ENCODE data around the gene EGFR. TPM values are rescaled to one million over a fixed set of nuclear protein-coding genes. Genes with fewer than 3 reads are reported as not detected.

The EGFR gene
- total RNA-seq, 2 experiments from 2014 or later: not detected

DNA sequence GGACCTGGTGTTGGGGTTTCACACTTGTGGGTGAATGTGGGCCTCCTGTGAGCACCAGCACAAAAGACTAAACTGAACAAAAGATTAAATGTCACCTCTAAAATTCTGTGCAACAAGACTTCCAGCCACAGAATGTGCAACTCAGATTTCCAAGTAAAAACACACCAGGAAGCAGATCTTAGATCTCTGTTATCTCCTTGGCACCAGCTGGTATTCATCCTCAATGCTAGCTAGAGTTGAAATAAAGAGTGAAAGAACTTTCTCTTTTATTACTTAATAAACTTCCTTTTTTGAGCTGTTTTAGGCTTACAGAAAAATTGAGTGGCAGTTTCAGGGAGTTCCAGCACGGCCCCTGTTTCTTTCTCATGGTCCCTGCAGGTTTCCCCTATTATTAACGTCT is 40.2 kb downstream of the EGFR start:
- Mint-ChIP-seq H3K27ac (no peak overlapping the region), H3K27me3 (peaks cover 8% of the 10 kb centered on the region), H3K4me1 (no peaks in the 10 kb centered on the region), H3K36me3 (no peaks in the 10 kb centered on the region), H3K9me3 (no peaks in the 10 kb centered on the region), H3K4me3 (no peak overlapping the region)
- no peak for DNase-seq

DNA sequence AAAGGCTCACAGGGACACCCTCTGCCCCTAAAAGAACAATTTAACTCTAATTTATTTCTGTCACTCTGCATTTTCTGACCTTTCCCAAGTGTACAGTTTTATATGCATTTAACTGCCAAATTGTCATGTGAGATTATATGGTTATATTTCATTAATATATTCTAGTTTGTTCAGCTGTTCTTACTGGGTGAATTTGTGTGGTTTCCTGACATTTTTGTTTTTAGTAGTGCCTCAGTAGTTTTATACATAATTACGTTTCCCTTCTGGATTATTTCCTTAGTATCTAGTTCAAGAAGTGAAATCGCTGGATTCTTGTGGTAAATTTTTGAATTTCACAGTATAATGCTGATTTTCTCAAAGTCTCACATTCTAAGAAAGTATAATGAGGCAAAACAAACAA is 41.3 kb downstream of the EGFR start:
- Mint-ChIP-seq H3K27ac (no peak overlapping the region), H3K4me3 (no peak overlapping the region), H3K27me3 (peaks cover under 1% of the 10 kb centered on the region), H3K9me3 (no peaks in the 10 kb centered on the region), H3K36me3 (no peaks in the 10 kb centered on the region), H3K4me1 (no peaks in the 10 kb centered on the region)
- no peak for DNase-seq

DNA sequence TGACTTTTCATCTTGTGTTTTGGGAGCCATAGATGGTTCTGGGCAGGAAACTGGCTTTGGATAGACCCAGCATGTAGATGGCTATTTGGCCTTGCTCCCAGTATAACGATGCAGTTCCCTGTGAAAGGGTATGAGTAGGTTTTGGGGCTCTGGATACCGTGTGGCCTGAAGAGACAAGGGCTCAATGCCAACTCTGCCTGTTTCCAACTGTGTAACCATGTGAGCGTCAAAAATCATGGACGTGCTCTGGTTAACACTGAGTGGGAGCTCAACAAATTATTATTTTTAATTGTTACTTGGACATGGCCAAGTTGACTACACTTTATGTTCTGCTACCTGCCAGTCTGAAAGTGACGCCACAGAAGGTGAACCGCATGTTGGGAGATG is 41.8 kb downstream of the EGFR start:
- H3K4me3 Mint-ChIP-seq: no peak overlapping the region
- H3K27ac Mint-ChIP-seq: no peak overlapping the region
- no peaks in the 10 kb centered on the region for H3K27me3 Mint-ChIP-seq
- no peaks in the 10 kb centered on the region for H3K4me1 Mint-ChIP-seq
- no peaks in the 10 kb centered on the region for H3K9me3 Mint-ChIP-seq
- H3K36me3 Mint-ChIP-seq: no peaks in the 10 kb centered on the region
- no peak for DNase-seq

DNA sequence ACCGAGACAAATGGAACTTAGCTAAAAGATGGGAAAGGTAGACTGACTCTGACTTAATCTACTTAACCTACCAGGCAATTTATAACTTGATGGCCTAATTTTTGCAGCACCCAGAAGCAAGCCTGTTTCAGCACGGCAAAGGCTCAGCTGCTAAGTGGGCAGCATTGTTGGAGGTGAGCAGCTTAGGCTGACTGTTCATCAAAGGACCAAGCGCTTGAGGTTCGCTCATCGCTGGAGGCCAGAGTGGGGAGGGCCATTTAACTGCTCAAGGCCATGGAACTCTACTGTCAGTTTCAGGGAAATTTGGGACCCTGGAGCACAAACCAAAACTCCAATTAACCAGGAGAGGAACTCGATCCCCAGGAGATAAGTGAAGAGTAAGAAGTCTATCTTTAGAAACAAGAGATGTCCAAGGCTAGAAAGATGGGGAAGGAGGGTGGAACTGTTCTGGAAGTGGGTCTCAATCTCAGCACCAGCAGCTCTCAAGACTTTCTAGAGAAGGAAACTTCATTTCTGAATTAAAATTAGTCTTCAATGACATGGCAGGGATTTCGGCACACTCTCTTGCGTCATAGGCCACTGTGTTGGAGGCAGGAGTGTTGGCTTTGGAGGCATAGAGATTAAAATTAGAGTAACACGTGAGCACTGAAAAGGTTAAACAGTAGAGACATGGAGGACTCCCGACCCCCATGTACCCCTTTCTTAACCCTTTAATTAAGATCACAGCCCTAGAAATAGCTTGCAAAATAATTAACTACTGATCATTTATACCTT is 43.1 kb downstream of the EGFR start:
- no peaks in the 10 kb centered on the region for H3K9me3 Mint-ChIP-seq
- no peak overlapping the region for H3K4me3 Mint-ChIP-seq
- no peak overlapping the region for H3K27ac Mint-ChIP-seq
- H3K4me1 Mint-ChIP-seq: no peaks in the 10 kb centered on the region
- no peaks in the 10 kb centered on the region for H3K27me3 Mint-ChIP-seq
- no peaks in the 10 kb centered on the region for H3K36me3 Mint-ChIP-seq
- DNase-seq: no peak

DNA sequence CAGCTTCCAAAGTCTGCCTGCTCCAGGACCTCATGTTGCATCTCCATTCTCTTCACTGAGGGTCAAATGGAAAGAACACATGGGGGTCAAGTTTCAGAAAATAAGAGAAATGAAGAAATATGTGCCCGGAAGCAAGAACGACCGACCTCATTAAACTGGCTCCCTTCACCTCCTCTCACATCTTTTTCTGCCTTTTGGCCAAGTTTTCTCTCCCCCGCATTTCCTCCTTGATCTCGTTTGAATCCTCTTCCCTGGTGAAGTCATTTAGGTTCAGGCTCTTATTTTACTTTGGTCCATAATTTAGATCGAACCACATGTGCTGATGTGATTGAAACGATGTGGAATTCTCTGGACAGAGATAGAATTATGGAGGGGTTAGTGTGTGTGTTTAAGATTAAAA is 44.2 kb downstream of the EGFR start:
- Mint-ChIP-seq H3K9me3 (no peaks in the 10 kb centered on the region), H3K4me1 (no peaks in the 10 kb centered on the region), H3K36me3 (no peaks in the 10 kb centered on the region), H3K4me3 (no peak overlapping the region), H3K27ac (no peak overlapping the region), H3K27me3 (no peaks in the 10 kb centered on the region)
- DNase-seq: no peak

DNA sequence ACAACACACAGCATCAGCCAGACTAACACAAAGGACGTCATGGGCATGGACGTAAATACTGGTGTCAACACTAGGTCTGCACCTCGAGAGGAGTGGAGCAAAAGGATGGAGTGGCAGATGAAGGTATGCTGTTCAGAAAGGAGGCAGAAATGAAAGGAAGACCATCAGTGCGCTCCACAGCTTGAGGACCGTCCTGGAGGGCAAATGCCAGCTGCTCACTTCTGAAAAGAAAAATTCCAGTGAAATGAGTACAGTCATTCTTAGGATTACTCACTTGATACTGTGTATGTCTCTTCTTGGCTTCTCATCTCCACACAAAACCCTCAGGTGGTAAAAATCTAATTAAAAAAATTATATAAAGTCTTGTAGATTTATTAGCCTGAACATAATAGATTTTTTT is 44.8 kb downstream of the EGFR start:
- no peak for DNase-seq
- H3K4me3 Mint-ChIP-seq: no peak overlapping the region
- H3K27ac Mint-ChIP-seq: no peak overlapping the region
- H3K4me1 Mint-ChIP-seq: no peaks in the 10 kb centered on the region
- H3K27me3 Mint-ChIP-seq: peaks cover 5% of the 10 kb centered on the region
- no peaks in the 10 kb centered on the region for H3K9me3 Mint-ChIP-seq
- H3K36me3 Mint-ChIP-seq: no peaks in the 10 kb centered on the region

DNA sequence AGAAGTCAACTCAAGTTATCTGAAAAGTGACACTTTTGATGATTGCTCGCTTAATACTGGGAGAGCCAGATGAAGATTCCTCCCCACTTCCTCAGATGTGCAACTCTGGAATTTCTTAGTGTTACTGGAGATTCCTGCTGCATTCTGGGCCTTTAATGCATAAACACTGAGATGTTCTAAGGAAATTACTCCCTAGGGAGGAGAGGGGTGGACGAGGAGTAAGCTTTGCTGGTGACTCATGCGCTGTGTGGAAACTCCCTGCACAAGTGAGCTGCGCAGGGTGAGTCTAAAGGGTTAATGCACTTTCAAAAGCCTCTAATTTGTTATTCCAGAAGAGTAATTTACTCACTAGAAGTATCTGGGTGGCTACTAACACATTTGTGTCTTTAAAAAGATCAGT is 46.3 kb downstream of the EGFR start:
- Mint-ChIP-seq H3K4me3 (no peak overlapping the region), H3K27ac (no peak overlapping the region), H3K36me3 (no peaks in the 10 kb centered on the region), H3K4me1 (no peaks in the 10 kb centered on the region), H3K9me3 (no peaks in the 10 kb centered on the region), H3K27me3 (peaks cover 11% of the 10 kb centered on the region)
- DNase-seq: no peak

DNA sequence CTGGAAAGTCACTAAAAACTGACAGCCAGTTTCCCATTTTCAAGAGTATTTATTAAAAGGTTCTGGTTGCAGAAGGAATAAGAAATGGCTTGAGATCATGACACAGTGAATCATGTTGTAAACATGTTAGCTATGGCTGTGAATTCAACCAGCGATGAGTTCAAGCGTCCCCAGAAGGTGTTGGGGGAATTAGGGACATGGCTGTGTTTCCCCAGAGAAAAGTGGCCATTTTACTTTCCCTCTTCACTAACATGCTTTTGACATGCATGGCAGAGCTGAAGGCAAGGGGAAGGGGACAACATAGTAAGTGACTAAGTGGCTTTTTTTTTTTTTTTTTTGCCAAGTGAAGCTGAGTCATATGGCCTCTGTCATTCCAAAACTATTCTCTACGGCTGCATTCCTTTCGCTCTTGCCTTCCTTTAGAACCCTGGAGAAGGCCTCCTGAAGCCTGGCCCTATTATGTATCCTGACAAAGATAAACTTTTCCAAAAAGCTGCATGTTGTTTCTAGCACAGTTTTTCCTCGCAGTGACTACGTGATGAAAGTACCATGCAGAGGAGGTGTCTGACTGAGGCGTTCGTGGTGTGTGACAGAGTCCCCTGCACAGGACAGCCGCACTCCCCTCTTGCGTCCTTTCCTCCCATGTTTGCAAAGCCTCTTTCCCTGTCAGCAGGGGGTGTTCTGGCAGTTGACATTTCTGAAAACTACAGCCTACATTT is 46.9 kb downstream of the EGFR start:
- Mint-ChIP-seq H3K27me3 (peaks cover 11% of the 10 kb centered on the region), H3K36me3 (no peaks in the 10 kb centered on the region), H3K27ac (no peak overlapping the region), H3K4me1 (no peaks in the 10 kb centered on the region), H3K9me3 (no peaks in the 10 kb centered on the region), H3K4me3 (no peak overlapping the region)
- DNase-seq: no peak

DNA sequence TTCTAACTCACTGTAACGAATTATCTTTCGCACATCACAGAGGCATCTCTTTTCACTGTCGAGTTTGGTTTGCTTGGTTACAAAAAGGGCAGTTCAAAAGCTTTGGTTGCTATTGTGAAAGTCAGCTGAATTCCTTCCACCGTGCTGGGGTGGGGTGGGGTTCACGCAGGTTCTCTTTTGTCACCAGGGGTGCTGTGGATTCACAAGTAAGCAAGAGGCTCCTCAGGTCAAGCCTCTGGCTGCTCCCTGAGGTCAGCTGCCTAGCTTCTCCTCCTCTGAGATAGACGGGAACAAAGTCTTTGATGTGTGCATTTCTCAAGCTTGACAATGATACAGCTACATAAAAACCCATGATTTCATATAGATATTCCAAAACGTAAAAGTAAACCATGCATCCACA is 47.7 kb downstream of the EGFR start:
- H3K27me3 Mint-ChIP-seq: peaks cover 18% of the 10 kb centered on the region
- no peak for DNase-seq
- H3K36me3 Mint-ChIP-seq: no peaks in the 10 kb centered on the region
- H3K4me1 Mint-ChIP-seq: no peaks in the 10 kb centered on the region
- H3K9me3 Mint-ChIP-seq: no peaks in the 10 kb centered on the region
- H3K27ac Mint-ChIP-seq: no peak overlapping the region
- no peak overlapping the region for H3K4me3 Mint-ChIP-seq

DNA sequence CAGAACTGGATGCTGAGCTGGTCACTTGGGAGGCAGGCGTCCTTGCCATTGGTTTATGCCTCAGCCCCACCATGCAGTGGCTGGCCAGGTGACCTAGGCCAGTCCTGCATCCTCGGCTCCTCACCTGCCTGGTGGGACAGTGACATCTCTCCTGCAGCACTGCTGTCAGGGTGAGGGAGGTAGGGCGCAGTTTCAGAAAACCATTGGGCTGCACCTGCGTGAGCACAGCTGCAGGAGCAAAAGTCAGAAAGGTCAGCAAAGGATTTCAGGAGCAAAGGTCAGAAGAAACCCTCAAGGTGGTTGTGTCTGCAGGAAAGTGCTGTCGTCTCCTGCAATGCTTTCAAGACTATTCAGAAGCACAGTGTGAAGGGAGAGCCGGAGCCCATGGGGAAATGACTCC is 48.1 kb downstream of the EGFR start:
- Mint-ChIP-seq H3K27ac (no peak overlapping the region), H3K9me3 (no peaks in the 10 kb centered on the region), H3K27me3 (peaks cover 22% of the 10 kb centered on the region), H3K36me3 (no peaks in the 10 kb centered on the region), H3K4me1 (no peaks in the 10 kb centered on the region), H3K4me3 (no peak overlapping the region)
- no peak for DNase-seq

DNA sequence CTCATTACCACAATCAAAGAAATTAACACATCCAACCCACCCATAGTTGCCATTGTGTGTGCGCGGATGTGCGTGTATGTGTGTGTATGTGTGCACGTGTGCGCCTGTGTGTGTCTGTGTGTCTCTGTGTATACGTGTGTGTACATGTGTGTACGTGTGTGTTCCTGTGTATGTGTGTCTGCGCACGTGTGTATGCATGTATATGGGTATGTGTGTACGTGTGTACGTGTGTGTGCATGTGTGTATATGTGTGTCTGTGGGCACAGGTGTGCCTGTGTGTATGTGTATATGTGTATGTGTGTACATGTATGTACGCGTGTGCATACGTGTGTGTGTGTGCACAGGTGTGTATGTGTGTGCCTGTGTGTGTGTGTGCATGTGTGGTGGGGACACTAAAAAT is 48.9 kb downstream of the EGFR start:
- no peaks in the 10 kb centered on the region for H3K9me3 Mint-ChIP-seq
- H3K27me3 Mint-ChIP-seq: peaks cover 22% of the 10 kb centered on the region

DNA sequence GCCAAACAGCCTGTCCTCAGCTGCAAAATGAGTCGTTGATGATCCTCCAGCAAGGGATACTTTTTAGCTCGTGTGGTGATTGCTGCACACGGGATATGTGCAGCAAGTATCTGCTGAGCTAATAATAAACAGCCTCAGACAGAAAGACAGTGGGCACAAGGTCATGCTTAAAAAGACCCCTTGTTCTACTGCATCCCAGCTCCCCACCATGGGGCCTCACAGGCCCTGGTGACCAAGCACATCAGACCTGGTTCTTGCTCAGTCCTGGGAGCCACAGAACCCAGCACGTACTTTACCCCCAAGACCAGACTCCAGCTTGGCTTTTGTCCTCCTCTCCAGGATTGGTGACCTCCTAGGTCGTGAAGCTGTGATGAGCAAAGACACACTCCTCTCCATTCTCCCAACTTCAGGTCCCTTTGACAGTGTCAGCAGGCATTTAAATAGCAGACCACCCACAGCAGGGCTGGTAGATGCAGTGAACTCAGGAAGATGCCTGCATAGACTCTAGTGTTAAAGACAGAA is 50.5 kb downstream of the EGFR start:
- DNase-seq: no peak
- no peak overlapping the region for H3K4me3 Mint-ChIP-seq
- H3K9me3 Mint-ChIP-seq: peaks cover 4% of the 10 kb centered on the region
- no peak overlapping the region for H3K27ac Mint-ChIP-seq
- peaks cover 31% of the 10 kb centered on the region for H3K27me3 Mint-ChIP-seq
- no peaks in the 10 kb centered on the region for H3K36me3 Mint-ChIP-seq
- peaks cover 11% of the 10 kb centered on the region for H3K4me1 Mint-ChIP-seq

More for the DNA sequence above, 48.9 kb downstream of the EGFR start:
- Mint-ChIP-seq H3K27ac (no peak overlapping the region), H3K36me3 (no peaks in the 10 kb centered on the region), H3K4me3 (no peak overlapping the region), H3K4me1 (no peaks in the 10 kb centered on the region)
- DNase-seq: no peak

DNA sequence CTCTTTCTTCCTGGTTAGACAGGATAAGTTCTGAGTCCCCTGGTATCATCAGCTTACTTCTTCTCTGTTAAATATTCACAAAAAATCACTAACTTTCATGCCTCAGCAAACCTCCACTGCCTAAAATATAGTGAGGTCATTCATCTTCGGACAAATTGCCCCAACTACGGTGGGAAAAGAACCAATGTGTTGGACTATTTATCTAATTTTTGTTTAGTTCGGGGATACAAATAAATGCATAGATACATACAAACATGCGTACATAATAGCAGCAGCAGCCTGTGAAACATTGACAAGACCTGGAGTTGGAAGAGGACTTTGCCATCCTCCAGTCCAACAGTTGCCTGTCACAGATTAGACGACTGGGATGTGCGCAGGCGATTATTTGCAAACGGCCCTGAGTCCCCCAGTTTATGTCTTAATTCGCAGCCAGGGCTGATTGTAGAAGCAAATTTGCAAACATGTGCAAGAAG is 51.5 kb downstream of the EGFR start:
- peaks cover 4% of the 10 kb centered on the region for H3K9me3 Mint-ChIP-seq
- no peak overlapping the region for H3K27ac Mint-ChIP-seq
- no peak for DNase-seq
- no peaks in the 10 kb centered on the region for H3K36me3 Mint-ChIP-seq
- peaks cover 11% of the 10 kb centered on the region for H3K4me1 Mint-ChIP-seq
- no peak overlapping the region for H3K4me3 Mint-ChIP-seq
- H3K27me3 Mint-ChIP-seq: peaks cover 31% of the 10 kb centered on the region

DNA sequence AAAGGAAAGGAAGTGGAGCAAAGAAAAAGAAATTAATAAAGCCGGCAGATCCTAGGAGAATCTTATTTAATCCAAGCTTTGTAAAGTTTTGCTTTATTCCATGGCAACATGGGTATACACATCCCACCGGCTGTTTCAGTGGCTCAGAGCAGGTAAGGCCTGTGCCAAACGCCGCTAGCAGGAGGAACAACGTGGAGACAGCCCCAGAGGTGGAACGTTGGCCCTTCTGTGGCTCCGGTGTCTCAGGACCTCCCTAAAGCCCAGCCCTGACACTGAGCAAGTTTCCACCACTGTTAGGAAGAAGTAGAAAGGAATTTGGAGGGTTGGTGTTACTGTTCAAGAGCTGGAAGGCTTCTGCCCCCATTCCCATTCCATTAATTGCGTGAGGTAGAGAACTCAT is 52.0 kb downstream of the EGFR start:
- Mint-ChIP-seq H3K4me1 (peaks cover 11% of the 10 kb centered on the region), H3K4me3 (no peak overlapping the region), H3K36me3 (no peaks in the 10 kb centered on the region), H3K27me3 (peaks cover 31% of the 10 kb centered on the region), H3K9me3 (peaks cover 4% of the 10 kb centered on the region), H3K27ac (no peak overlapping the region)
- DNase-seq: no peak

DNA sequence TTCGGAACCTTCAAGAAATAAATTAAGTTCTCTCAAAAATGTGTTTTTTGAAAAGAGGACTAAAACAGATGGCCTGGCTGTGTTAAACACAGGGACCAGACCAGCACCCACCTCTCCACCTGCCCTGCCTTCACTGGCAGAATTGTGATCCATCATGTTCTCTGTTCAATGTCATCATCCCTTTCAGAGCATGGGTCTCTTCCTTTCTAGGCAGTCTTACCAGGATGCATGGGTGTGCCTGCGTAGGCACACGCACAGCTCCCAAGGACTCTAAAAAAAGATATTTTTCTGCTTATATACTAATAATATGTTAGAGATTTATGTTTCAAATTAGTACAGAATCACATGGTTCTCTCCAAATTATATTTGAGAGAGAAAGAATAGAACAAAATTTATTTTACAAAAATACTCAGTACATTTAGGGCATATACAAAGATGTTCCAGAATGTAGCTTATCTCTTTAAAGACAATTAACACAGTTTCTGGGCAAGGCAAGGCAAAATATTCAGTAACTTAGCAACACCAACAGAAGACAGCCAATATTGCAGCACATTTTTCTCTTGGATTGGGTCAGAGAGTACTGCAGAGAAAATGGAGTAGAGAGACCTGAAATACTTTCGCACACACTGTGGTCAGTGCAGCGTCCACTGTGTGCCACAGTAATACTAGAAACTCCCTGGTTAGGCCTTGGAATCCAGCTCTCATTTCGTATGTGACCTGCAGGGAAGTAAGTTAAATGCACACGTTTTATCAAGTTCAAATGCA is 52.8 kb downstream of the EGFR start:
- Mint-ChIP-seq H3K4me1 (peaks cover 11% of the 10 kb centered on the region), H3K4me3 (no peak overlapping the region), H3K36me3 (no peaks in the 10 kb centered on the region), H3K27ac (no peak overlapping the region), H3K27me3 (peaks cover 31% of the 10 kb centered on the region), H3K9me3 (peaks cover 4% of the 10 kb centered on the region)
- no peak for DNase-seq
